Mesenchymal stem cell (in vitro differentiated cells and primary cell): ENCODE data around the gene NTSR1.

Experiments used
- DNase-seq: peaks from one replicate; pipeline ENCODE4 v3.0.0-alpha.2; 2013
- H2AFZ ChIP-seq: one replicate; pipeline ENCODE4 v1.6.1; 2013; ENCODE audit warnings: low read depth, mild to moderate bottlenecking, control low read depth, inconsistent platforms, low read length, moderate library complexity
- H2AK5ac ChIP-seq: 2 replicates; pipeline ENCODE4 v1.6.1; 2013; ENCODE audit warnings: low read length, moderate library complexity, mild to moderate bottlenecking, inconsistent platforms; ENCODE audit not compliant: severe bottlenecking
- H2BK120ac ChIP-seq: one replicate; pipeline ENCODE4 v1.6.1; 2013; ENCODE audit warnings: low read depth, mild to moderate bottlenecking, inconsistent platforms, low read length, moderate library complexity
- H2BK12ac ChIP-seq, 2 experiments: one replicate each; pipeline ENCODE4 v1.6.1; 2013; ENCODE audit warnings: inconsistent platforms in 2 of 2, low read length in 2 of 2, mild to moderate bottlenecking in 2 of 2, moderate library complexity in 2 of 2, control low read depth in 1 of 2
- H2BK15ac ChIP-seq: one replicate; pipeline ENCODE4 v1.6.1; 2013; ENCODE audit warnings: mild to moderate bottlenecking, low read depth, inconsistent platforms; ENCODE audit not compliant: poor library complexity, severe bottlenecking
- H2BK5ac ChIP-seq: 2 replicates; pipeline ENCODE4 v1.6.1; 2013; ENCODE audit warnings: low read depth, mild to moderate bottlenecking, low read length, control low read depth, inconsistent platforms; ENCODE audit not compliant: poor library complexity, severe bottlenecking
- H3K14ac ChIP-seq, 2 experiments: one replicate each; pipeline ENCODE4 v1.6.1; 2013; ENCODE audit warnings: inconsistent platforms in 2 of 2, low read length in 2 of 2, control low read depth in 1 of 2, mild to moderate bottlenecking in 1 of 2, moderate library complexity in 1 of 2
- H3K18ac ChIP-seq, 2 experiments: one replicate each; pipeline ENCODE4 v1.6.1; 2013; ENCODE audit warnings: inconsistent platforms in 2 of 2, low read length in 2 of 2, control low read depth in 1 of 2, low read depth in 1 of 2, mild to moderate bottlenecking in 1 of 2
- H3K23ac ChIP-seq, 2 experiments: one replicate each; pipeline ENCODE4 v1.6.1; 2013; ENCODE audit warnings: inconsistent platforms in 2 of 2, low read length in 2 of 2, mild to moderate bottlenecking in 2 of 2, moderate library complexity in 2 of 2, control low read depth in 1 of 2
- H3K27ac ChIP-seq: 2 replicates; pipeline ENCODE4 v1.5.1; 2013; ENCODE audit warnings: mild to moderate bottlenecking, moderate library complexity, low read length, control low read depth, inconsistent platforms; ENCODE audit not compliant: poor library complexity, severe bottlenecking
- H3K27me3 ChIP-seq, 2 experiments: 2 replicates each; pipeline versions ENCODE4 v1.6.1 to v1.7.0; 2013; ENCODE audit warnings: low read length in 2 of 2, mild to moderate bottlenecking in 2 of 2, moderate library complexity in 2 of 2, control low read depth in 1 of 2, inconsistent platforms in 1 of 2; ENCODE audit not compliant: control insufficient read depth in 1 of 2, insufficient read depth in 1 of 2
- H3K36me3 ChIP-seq, 2 experiments: 2 replicates each; pipeline versions ENCODE4 v1.6.1 to v1.7.0; 2013; ENCODE audit warnings: low read length in 2 of 2, control low read depth in 1 of 2, inconsistent platforms in 1 of 2, low read depth in 1 of 2, mild to moderate bottlenecking in 1 of 2; ENCODE audit not compliant: insufficient read depth in 2 of 2, control insufficient read depth in 1 of 2
- H3K4ac ChIP-seq, 2 experiments: one replicate each; pipeline ENCODE4 v1.6.1; 2013; ENCODE audit warnings: inconsistent platforms in 2 of 2, low read length in 2 of 2, mild to moderate bottlenecking in 2 of 2, moderate library complexity in 2 of 2, control low read depth in 1 of 2, low read depth in 1 of 2
- H3K4me1 ChIP-seq: 2 replicates; pipeline ENCODE4 v1.6.1; 2013; ENCODE audit warnings: low read depth, low read length, control low read depth; ENCODE audit not compliant: control insufficient read depth, insufficient read depth
- H3K4me2 ChIP-seq: 2 replicates; pipeline ENCODE4 v1.6.1; 2013; ENCODE audit warnings: low read length, mild to moderate bottlenecking, inconsistent platforms; ENCODE audit not compliant: poor library complexity, severe bottlenecking
- H3K4me3 ChIP-seq, 2 experiments: 2 replicates each; pipeline versions ENCODE4 v1.5.1 to v1.7.0; 2013; ENCODE audit warnings: low read length in 2 of 2, mild to moderate bottlenecking in 2 of 2, control low read depth in 1 of 2, low read depth in 1 of 2; ENCODE audit not compliant: insufficient read depth in 1 of 2
- H3K79me1 ChIP-seq: replicated peaks from 2 replicates; pipeline ENCODE4 v1.6.1; 2013; ENCODE audit warnings: mild to moderate bottlenecking, control low read depth, low read length, inconsistent platforms; ENCODE audit not compliant: poor library complexity, severe bottlenecking
- H3K9ac ChIP-seq: 2 replicates; pipeline ENCODE4 v1.7.0; 2013; ENCODE audit warnings: mild to moderate bottlenecking, low read length, moderate library complexity
- H3K9me3 ChIP-seq: 2 replicates; pipeline ENCODE4 v1.7.0; 2013; ENCODE audit warnings: mild to moderate bottlenecking, low read length; ENCODE audit not compliant: control insufficient read depth
- H4K8ac ChIP-seq: one replicate; pipeline ENCODE4 v1.6.1; 2013; ENCODE audit warnings: inconsistent platforms, mild to moderate bottlenecking, low read length, moderate library complexity
- H4K91ac ChIP-seq: one replicate; pipeline ENCODE4 v1.6.1; 2013; ENCODE audit warnings: mild to moderate bottlenecking, low read length, inconsistent platforms
- WGBS: methylation state at CpG from one replicate; pipeline ENCODE4 v1.1.7; 2013; ENCODE audit warnings: mixed read lengths; 5-methylcytosine and 5-hydroxymethylcytosine counted together

The NTSR1 gene

DNA sequence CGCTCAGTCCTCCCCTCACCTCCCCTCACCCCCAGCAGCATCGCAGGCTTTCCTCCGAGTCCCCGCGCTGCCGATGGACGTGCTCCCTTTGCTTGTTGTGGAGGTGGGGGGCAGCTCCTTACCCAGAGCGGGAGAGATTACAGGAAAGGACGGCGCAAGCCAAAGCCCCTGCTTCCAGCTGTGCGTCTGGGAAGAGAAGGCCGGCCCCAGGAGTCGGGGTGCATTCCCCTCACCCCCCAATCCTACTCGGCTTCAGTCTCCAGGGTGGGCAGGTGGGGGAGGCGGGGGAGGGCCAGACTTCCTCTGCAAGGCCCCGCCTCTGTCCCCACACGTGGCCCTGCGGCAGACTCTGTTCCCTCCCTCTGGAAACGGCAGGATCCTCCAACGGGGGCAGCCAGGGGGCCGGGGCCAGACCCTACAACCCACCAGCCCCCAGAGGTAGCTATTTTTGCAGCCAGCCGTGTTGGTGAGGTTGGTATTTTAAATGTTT, 43.6 kb downstream of the NTSR1 start:
- H4K8ac ChIP-seq, result no peak overlapping the region
- H3K18ac ChIP-seq, result peak overlapping the region in 1 of 2 experiments; percentile 46
- peaks cover 2% of the 10 kb centered on the region for H3K4me1 ChIP-seq
- no peak overlapping the region for H2BK5ac ChIP-seq
- H3K4ac ChIP-seq, result no peak overlapping the region
- H3K23ac ChIP-seq, result no peak overlapping the region
- DNase-seq, result no peak
- peaks cover 6 to 9% of the 10 kb centered on the region in 2 experiments for H3K27me3 ChIP-seq
- H3K79me1 ChIP-seq, result no peaks in the 10 kb centered on the region
- no peak overlapping the region for H2BK120ac ChIP-seq
- H3K9ac ChIP-seq, result no peak overlapping the region
- no peak overlapping the region for H2AFZ ChIP-seq
- H2AK5ac ChIP-seq, result no peak overlapping the region
- 41% methylated on average over 15 of the region's 22 CpGs for WGBS
- H3K4me2 ChIP-seq, result no peak overlapping the region
- no peaks in the 10 kb centered on the region for H3K36me3 ChIP-seq
- no peak overlapping the region for H3K4me3 ChIP-seq
- H4K91ac ChIP-seq, result no peak overlapping the region
- H3K14ac ChIP-seq, result peak overlapping the region in 1 of 2 experiments; percentile 61
- H2BK15ac ChIP-seq, result no peak overlapping the region
- H3K9me3 ChIP-seq, result peaks cover 3% of the 10 kb centered on the region
- H3K27ac ChIP-seq, result no peak overlapping the region
- peak overlapping the region in 1 of 2 experiments; percentile 59 for H2BK12ac ChIP-seq

DNA sequence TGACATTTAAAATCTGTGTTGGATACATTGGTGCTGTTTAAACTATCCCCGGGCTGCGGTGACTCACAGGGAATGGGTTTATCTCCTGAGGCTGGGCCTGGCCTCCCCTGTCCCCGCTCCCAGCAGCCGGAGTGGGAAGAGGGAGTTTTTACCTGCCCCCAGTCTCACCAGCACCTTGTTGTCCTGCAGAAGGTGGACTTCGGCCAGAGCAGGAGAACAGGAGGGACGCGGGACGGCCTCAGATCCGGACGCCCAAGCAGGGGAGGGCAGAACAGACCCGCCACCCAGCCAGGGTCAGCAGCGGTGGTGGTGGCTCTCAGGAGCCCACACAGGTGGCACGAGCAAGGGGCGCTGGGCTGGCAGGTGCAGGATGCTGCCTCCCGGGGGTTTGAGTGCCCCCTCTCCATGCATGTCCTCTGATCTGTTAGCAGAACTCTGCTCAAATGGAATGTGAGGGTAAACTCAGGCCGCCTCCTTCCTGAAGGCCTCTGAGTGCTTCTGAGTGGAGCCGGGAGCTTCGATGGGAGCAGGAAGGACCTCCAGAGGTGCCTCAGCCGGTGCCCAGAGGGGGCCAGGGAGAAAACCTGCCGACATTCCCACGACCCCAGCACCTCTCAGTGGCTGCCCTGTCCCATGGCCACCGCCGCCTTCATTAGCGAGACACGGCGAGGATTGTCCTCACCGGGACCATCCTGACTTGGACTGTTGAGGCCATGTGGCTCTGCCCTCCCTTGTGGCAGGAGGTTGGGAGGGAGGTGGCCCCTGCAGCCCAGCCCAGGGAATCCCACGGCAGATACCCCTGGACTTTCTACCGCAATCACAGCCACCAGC, 44.2 kb downstream of the NTSR1 start:
- peak; percentile 39 for DNase-seq
- Histone ChIP-seq H4K91ac (no peak overlapping the region), H3K9ac (no peak overlapping the region), H3K4me1 (peaks cover 2% of the 10 kb centered on the region), H2BK12ac (peak overlapping the region in 1 of 2 experiments; percentile 47), H2AFZ (no peak overlapping the region), H3K4me2 (no peak overlapping the region), H2BK5ac (no peak overlapping the region), H3K4me3 (no peak overlapping the region), H3K4ac (no peak overlapping the region), H3K36me3 (no peaks in the 10 kb centered on the region), H2BK120ac (no peak overlapping the region), H3K23ac (no peak overlapping the region), H3K14ac (peak overlapping the region in 1 of 2 experiments; percentile 53), H2BK15ac (no peak overlapping the region), H3K27ac (no peak overlapping the region), H3K18ac (peak overlapping the region in 1 of 2 experiments; percentile 53), H3K27me3 (peaks cover 11 to 14% of the 10 kb centered on the region in 2 experiments), H2AK5ac (no peak overlapping the region), H3K9me3 (peaks cover 3% of the 10 kb centered on the region), H3K79me1 (no peaks in the 10 kb centered on the region), H4K8ac (no peak overlapping the region)
- 80% methylated on average over 29 of the region's 29 CpGs for WGBS

DNA sequence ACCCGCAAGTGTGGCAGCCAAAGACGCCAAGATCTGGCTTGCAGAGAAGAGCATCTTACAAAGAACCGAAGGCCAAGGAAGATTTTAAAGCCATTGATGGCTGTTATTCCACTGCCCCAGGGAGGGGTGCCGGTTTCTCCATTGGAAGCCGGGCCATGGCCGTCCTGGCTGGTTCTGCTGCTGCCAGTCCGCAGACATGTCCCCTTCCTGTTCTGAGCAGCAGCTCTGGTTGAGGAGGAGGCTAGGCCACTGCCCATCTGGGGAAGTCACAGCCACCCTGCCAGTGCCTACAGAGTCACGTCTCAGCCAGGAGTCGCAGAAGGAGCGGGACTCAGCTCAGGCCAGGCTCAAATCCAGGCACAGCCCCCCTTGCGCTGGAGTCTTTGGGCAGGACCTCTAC, 45.0 kb downstream of the NTSR1 start:
- H3K14ac ChIP-seq, result no peak overlapping the region

DNA sequence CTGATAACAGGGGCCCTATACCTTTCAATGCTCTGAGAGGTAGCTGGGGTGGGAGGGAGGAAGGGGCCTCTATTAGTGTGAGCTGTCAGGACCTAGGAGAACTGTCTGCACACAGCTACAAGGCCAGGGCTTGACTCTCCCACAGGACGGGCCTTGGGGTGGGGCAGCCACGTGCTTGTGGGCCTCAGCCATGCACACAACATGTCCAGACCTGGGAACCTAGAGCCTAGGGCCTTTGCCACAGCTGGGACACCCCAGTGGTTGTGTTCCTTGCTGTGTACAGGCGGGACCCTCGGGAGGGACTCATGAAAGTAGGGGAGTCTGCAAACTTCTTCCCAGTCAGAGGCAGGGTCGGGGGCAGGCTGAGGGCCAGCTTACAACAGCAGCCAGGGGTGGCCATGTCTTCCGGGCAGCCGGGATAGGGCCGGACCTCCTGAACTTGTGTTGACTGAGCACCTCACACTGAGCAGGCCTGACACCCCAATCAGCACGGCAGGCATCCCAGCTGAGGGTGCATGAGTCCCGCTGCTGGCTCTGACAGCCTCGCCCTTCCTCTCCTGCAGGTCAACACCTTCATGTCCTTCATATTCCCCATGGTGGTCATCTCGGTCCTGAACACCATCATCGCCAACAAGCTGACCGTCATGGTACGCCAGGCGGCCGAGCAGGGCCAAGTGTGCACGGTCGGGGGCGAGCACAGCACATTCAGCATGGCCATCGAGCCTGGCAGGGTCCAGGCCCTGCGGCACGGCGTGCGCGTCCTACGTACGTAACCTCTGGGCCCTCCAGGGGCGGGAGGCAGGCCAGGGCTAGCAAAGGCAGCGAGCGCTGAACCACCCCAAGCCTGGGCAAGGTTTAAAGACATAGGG, 45.7 kb downstream of the NTSR1 start:
- no peak overlapping the region for H2BK5ac ChIP-seq
- no peak overlapping the region for H3K23ac ChIP-seq
- peaks cover 17 to 21% of the 10 kb centered on the region in 2 experiments for H3K27me3 ChIP-seq
- H3K36me3 ChIP-seq, result no peaks in the 10 kb centered on the region
- H3K27ac ChIP-seq, result no peak overlapping the region
- no peaks in the 10 kb centered on the region for H3K79me1 ChIP-seq
- no peak overlapping the region for H3K9ac ChIP-seq
- H2BK12ac ChIP-seq, result no peak overlapping the region
- H3K14ac ChIP-seq, result no peak overlapping the region
- no peaks in the 10 kb centered on the region for H3K9me3 ChIP-seq
- peaks cover 2% of the 10 kb centered on the region for H3K4me1 ChIP-seq
- no peak overlapping the region for H2BK120ac ChIP-seq
- no peak overlapping the region for H3K18ac ChIP-seq
- H3K4me2 ChIP-seq, result no peak overlapping the region
- no peak overlapping the region for H4K8ac ChIP-seq
- no peak overlapping the region for H2AK5ac ChIP-seq
- H2AFZ ChIP-seq, result no peak overlapping the region
- no peak for DNase-seq
- no peak overlapping the region for H3K4me3 ChIP-seq
- no peak overlapping the region for H2BK15ac ChIP-seq
- H3K4ac ChIP-seq, result no peak overlapping the region
- H4K91ac ChIP-seq, result no peak overlapping the region
- WGBS, result 91% methylated on average over 31 of the region's 31 CpGs

More for the DNA sequence above, 45.0 kb downstream of the NTSR1 start:
- no peaks in the 10 kb centered on the region for H3K36me3 ChIP-seq
- no peak overlapping the region for H4K8ac ChIP-seq
- H3K9ac ChIP-seq, result no peak overlapping the region
- peaks cover 16 to 17% of the 10 kb centered on the region in 2 experiments for H3K27me3 ChIP-seq
- no peak overlapping the region for H4K91ac ChIP-seq
- no peaks in the 10 kb centered on the region for H3K79me1 ChIP-seq
- no peak overlapping the region for H2BK5ac ChIP-seq
- H3K4me3 ChIP-seq, result no peak overlapping the region
- H2AK5ac ChIP-seq, result no peak overlapping the region
- H3K23ac ChIP-seq, result no peak overlapping the region
- peaks cover 2% of the 10 kb centered on the region for H3K4me1 ChIP-seq
- peaks cover 3% of the 10 kb centered on the region for H3K9me3 ChIP-seq
- no peak overlapping the region for H3K18ac ChIP-seq
- DNase-seq, result no peak
- H2AFZ ChIP-seq, result no peak overlapping the region
- H2BK15ac ChIP-seq, result no peak overlapping the region
- H3K4me2 ChIP-seq, result no peak overlapping the region
- H2BK120ac ChIP-seq, result no peak overlapping the region
- no peak overlapping the region for H3K4ac ChIP-seq
- no peak overlapping the region for H3K27ac ChIP-seq
- 94% methylated on average over 11 of the region's 11 CpGs for WGBS
- no peak overlapping the region for H2BK12ac ChIP-seq
